ENCODE measurements around the gene EVX1. TPM values are rescaled to one million over a fixed set of nuclear protein-coding genes. Genes with fewer than 3 reads are reported as not detected.
A peak's percentile ranks its signal among the peaks of the same experiment; 100 is the strongest.

EVX1 gene
- total RNA-seq, 3 donors from 2014 or later (not counting 1 experiment from before 2014, with no cell fraction given): not detected

DNA sequence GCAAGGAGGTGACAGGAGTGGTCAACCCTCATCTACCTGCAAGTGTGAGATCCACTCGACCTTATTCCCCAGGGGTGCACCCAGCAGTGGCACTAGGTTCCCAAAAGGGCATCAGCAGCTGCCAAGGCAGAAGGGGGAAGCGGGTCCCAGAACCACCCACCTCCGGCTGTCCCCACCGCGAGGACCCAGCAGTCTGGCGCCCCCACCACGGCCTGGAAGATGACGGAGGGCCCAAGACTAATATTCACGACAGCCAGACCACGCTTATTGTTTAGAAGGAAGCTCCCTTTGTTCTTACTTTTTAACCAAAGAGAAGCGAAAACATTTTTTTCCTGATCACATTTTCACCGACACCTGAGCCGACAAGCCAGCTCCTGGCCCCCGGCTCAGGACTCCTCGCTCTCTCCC, 3.6 kb upstream of the EVX1 start:
- peaks cover 27% of the 10 kb centered on the region for H3K4me1 ChIP-seq (ENCODE audit: control insufficient read depth, insufficient read depth, low read length)
- no peaks in the 10 kb centered on the region for H3K36me3 Mint-ChIP-seq
- peaks cover 59% of the 10 kb centered on the region for H3K27me3 ChIP-seq (ENCODE audit: control insufficient read depth, insufficient read depth, low read length)
- no peaks in the 10 kb centered on the region for H3K9me3 ChIP-seq (ENCODE audit: control insufficient read depth, insufficient read depth, low read length)
- TF ChIP-seq, protein P1, sequence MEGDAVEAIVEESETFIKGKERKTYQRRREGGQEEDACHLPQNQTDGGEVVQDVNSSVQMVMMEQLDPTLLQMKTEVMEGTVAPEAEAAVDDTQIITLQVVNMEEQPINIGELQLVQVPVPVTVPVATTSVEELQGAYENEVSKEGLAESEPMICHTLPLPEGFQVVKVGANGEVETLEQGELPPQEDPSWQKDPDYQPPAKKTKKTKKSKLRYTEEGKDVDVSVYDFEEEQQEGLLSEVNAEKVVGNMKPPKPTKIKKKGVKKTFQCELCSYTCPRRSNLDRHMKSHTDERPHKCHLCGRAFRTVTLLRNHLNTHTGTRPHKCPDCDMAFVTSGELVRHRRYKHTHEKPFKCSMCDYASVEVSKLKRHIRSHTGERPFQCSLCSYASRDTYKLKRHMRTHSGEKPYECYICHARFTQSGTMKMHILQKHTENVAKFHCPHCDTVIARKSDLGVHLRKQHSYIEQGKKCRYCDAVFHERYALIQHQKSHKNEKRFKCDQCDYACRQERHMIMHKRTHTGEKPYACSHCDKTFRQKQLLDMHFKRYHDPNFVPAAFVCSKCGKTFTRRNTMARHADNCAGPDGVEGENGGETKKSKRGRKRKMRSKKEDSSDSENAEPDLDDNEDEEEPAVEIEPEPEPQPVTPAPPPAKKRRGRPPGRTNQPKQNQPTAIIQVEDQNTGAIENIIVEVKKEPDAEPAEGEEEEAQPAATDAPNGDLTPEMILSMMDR (IDR thresholded peaks at IDR 0.05): no peak
- H3K27ac ChIP-seq (ENCODE audit: low read length): no peak overlapping the region
- H3K4me1 Mint-ChIP-seq: peaks cover 0 to 5% of the 10 kb centered on the region in 2 donors
- no peak overlapping the region for H3K4me3 ChIP-seq (ENCODE audit: low read length)
- no peak overlapping the region for H3K27ac Mint-ChIP-seq
- no peaks in the 10 kb centered on the region for H3K36me3 ChIP-seq (ENCODE audit: control insufficient read depth, insufficient read depth, low read length)
- peak overlapping the region; percentile 17 for H3K4me3 Mint-ChIP-seq
- WGBS (ENCODE audit: insufficient coverage): 30% methylated on average over 15 of the region's 15 CpGs
- peaks cover 61 to 67% of the 10 kb centered on the region in 2 donors for H3K27me3 Mint-ChIP-seq (ENCODE audit: low read depth in 2 of 2)
- intact Hi-C loops (cut with micrococcal nuclease): no loop called here
- no peak for ATAC-seq
- H3K9me3 Mint-ChIP-seq: no peaks in the 10 kb centered on the region
- no peak for DNase-seq

DNA sequence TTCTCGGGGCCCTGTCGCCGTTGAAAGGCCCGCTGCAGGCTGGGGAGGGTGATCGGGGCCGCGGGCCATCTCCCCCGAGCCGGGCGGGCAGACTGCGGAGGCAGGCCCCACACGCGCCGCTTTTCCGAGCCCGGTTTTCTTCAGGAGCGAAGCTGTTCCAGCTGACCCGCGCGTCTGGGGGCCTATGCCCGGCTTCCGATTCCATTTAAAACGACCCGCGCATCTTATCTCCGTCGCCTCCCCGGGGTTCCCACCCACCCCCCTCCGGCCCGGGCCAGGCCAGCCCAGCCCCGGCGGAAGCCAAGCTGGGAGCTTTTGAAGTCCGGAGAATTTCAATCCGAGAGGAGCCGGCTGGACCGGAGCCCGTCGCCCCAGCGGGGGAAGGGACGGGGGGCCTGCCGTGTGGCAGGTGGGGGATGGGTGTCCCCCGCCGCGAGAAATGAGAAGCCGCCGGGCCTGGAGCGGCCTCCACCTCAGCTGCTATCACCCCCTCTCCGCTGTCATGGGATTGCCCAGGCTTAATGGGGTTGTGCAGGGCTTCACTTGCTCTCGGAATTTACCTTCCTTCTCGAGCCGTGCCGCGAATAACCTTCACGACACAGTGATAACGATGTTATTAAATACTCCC, 3.1 kb upstream of the EVX1 start:
- H3K4me1 ChIP-seq (ENCODE audit: control insufficient read depth, insufficient read depth, low read length): peaks cover 27% of the 10 kb centered on the region
- H3K27me3 Mint-ChIP-seq (ENCODE audit: low read depth in 2 of 2): peaks cover 60 to 67% of the 10 kb centered on the region in 2 donors
- peaks cover 0 to 5% of the 10 kb centered on the region in 2 donors for H3K4me1 Mint-ChIP-seq
- H3K27ac Mint-ChIP-seq: no peak overlapping the region
- no peaks in the 10 kb centered on the region for H3K9me3 ChIP-seq (ENCODE audit: control insufficient read depth, insufficient read depth, low read length)
- no peak overlapping the region for H3K27ac ChIP-seq (ENCODE audit: low read length)
- WGBS (ENCODE audit: insufficient coverage): 5% methylated on average over 55 of the region's 55 CpGs
- intact Hi-C loops (cut with micrococcal nuclease): loop anchor here (5.0 to 10.0 kb wide), 3 partner anchors 37 to 1382 kb away; partner anchors contain the start of genes HOXA13 and HOXA9
- H3K36me3 ChIP-seq (ENCODE audit: control insufficient read depth, insufficient read depth, low read length): no peaks in the 10 kb centered on the region
- TF ChIP-seq, protein P1 (IDR thresholded peaks at IDR 0.05): no peak
- H3K36me3 Mint-ChIP-seq: no peaks in the 10 kb centered on the region
- DNase-seq (no peak), ATAC-seq (peak in 1 of 3 donors; percentile 43)
- peak overlapping the region; percentile 17 for H3K4me3 Mint-ChIP-seq
- H3K4me3 ChIP-seq (ENCODE audit: low read length): no peak overlapping the region
- peaks cover 64% of the 10 kb centered on the region for H3K27me3 ChIP-seq (ENCODE audit: control insufficient read depth, insufficient read depth, low read length)
- no peaks in the 10 kb centered on the region for H3K9me3 Mint-ChIP-seq

DNA sequence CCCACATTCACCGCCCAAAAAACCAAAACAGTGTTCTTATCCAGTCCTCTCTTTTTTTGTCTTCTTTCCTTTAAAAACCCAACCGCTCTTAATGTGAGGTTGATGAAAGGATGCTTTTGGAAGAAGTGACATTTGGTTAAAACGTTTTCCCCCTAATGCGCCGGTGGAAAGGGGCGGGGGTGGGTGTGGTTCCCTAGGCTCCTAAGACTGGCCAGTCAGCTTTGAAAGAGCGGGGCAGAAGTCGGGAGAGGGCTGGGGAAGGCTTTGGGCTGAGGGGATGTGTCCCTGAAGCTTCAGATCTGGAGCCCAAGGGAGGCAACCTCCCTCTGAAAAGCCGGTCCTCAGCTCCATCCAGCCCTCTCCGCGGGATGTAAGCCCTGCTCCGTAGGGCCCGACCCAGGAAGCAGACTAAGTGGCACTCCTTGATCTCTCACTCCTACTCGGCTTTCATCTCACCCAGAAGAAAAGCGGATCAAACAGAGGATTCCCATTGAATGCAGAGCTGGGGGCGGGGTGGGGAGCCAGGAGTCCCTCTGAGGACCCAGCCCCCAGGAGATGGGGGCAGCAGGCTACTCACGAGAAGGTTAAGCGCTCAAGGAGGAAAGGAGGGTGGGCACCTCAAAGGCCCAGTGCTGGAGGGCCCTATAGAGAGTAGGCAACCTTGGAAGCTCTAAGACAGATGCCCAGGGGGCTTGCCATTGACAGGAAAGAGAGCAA, 2.4 kb upstream of the EVX1 start:
- Mint-ChIP-seq H3K9me3 (no peaks in the 10 kb centered on the region), H3K27me3 (ENCODE audit: low read depth in 2 of 2) (peaks cover 67 to 69% of the 10 kb centered on the region in 2 donors), H3K4me3 (peak overlapping the region; percentile 17), H3K4me1 (peaks cover 0 to 5% of the 10 kb centered on the region in 2 donors), H3K27ac (no peak overlapping the region), H3K36me3 (no peaks in the 10 kb centered on the region)
- Histone ChIP-seq H3K27ac (ENCODE audit: low read length) (no peak overlapping the region), H3K4me1 (ENCODE audit: control insufficient read depth, insufficient read depth, low read length) (peaks cover 26% of the 10 kb centered on the region), H3K9me3 (ENCODE audit: control insufficient read depth, insufficient read depth, low read length) (no peaks in the 10 kb centered on the region), H3K27me3 (ENCODE audit: control insufficient read depth, insufficient read depth, low read length) (peaks cover 70% of the 10 kb centered on the region), H3K4me3 (ENCODE audit: low read length) (no peak overlapping the region), H3K36me3 (ENCODE audit: control insufficient read depth, insufficient read depth, low read length) (no peaks in the 10 kb centered on the region)
- DNase-seq (no peak), ATAC-seq (no peak)
- intact Hi-C loops (cut with micrococcal nuclease): loop anchor here (5.0 to 10.0 kb wide), 3 partner anchors 38 to 1383 kb away; partner anchors contain the start of genes HOXA13 and HOXA9
- WGBS (ENCODE audit: insufficient coverage): 6% methylated on average over 17 of the region's 18 CpGs
- TF ChIP-seq, protein P1 (IDR thresholded peaks at IDR 0.05): no peak

All from natural killer cell (primary cell).